Measurements from ENCODE around the gene SLC1A2.

DNA sequence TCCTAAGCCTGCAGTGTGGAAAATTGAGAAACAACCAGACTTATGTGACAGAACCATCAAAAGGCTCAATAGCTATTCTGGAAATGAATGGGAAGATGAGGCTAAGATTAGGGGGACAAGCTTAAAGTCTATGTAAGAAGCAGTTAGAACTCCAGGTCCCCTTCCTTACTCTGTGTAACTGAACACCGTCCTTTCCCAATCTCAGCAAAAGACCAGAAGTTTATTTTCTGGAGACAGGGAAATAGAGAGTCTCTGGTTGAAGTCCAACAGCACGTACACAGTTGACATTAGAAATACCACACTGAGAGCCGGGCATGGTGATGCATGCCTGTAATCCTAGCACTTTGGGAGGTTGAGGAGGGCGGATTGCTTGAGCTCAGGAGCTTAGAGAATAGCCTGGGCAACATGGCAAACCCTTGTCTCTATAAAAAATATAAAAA, 186.4 kb downstream of the SLC1A2 start:
- no peak for TF ChIP-seq CTCF (conservative IDR thresholded peaks at IDR 0.05; ENCODE audit: low read depth, low read length)
- no peak for TF ChIP-seq EZH2 (IDR thresholded peaks at IDR 0.05; ENCODE audit: borderline replicate concordance, low read depth, low read length, poor library complexity, severe bottlenecking)
